GM12878 (cell line): Measurements from ENCODE around the gene DCST1.

Experiments used
- CTCF ChIP-seq, 3 experiments: IDR thresholded peaks in 2 of 3; conservative IDR thresholded peaks in 1 of 3; 2 replicates each; pipeline ENCODE4 v1.5.1; 2011; ENCODE audit warnings: low read depth in 3 of 3, low read length in 3 of 3, mild to moderate bottlenecking in 3 of 3, control low read depth in 2 of 3, moderate library complexity in 2 of 3, inconsistent platforms in 1 of 3, mixed read lengths in 1 of 3; ENCODE audit not compliant: control insufficient read depth in 2 of 3, insufficient read depth in 1 of 3; ENCODE audit errors: extremely low read depth in 1 of 3
- EP300 ChIP-seq, 2 experiments: fragments of 150-350 bp in 1 of 2; IDR thresholded peaks; 2 replicates each; pipeline ENCODE4 v1.6.1; 2011 to 2012; ENCODE audit warnings: low read depth in 2 of 2, low read length in 2 of 2, borderline replicate concordance in 1 of 2, improper control_type of control experiment in 1 of 2, inconsistent platforms in 1 of 2; ENCODE audit not compliant: control insufficient read depth in 1 of 2
- EZH2 ChIP-seq: IDR thresholded peaks from 2 replicates; pipeline ENCODE4 v1.6.1; 2012; ENCODE audit warnings: low read depth, mild to moderate bottlenecking, control low read depth, inconsistent platforms, low read length, borderline replicate concordance; ENCODE audit not compliant: control insufficient read depth
- JUNB ChIP-seq: IDR thresholded peaks from 2 replicates; pipeline ENCODE4 v1.6.1; 2016; ENCODE audit warnings: antibody characterized with exemption, mild to moderate bottlenecking
- PML ChIP-seq: IDR thresholded peaks from 2 replicates; pipeline ENCODE4 v1.6.1; 2012; ENCODE audit warnings: low read length, inconsistent platforms
- RCOR1 ChIP-seq: conservative IDR thresholded peaks from 2 replicates; pipeline ENCODE4 v1.6.1; 2012; ENCODE audit warnings: low read depth, low read length, improper control_type of control experiment
- ZBTB40 ChIP-seq: fragments of 450-650 bp; IDR thresholded peaks from 2 replicates; pipeline ENCODE4 v1.6.1; 2016; ENCODE audit warnings: mild to moderate bottlenecking, moderate library complexity, borderline replicate concordance
- TF ChIP-seq, protein P1 (sequence below): fragments of 450-650 bp; IDR thresholded peaks from 2 replicates; pipeline ENCODE4 v1.6.1; 2014; ENCODE audit warnings: mild to moderate bottlenecking

DNA sequence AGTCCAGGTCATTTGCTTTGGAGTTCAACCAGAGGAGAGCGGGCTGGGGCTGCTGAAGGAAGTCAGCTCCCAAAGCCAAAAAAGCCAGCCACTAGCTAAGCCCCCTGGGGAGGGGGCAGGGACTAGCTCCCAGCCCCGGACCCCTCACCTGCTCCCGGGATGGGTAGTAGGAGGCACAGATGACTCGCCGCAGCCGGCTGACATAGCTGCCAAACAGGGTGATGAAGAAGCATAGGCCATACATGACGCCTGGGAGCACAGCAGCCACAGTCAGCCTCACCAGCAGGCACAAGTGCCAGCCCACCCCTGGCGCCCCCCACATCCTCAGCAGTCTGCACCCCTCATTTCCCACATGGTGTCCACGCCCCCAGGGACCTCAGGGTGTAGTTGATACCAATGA lies 7.5 kb upstream of the DCST1 start:
- TF ChIP-seq ZBTB40, result no peak
- no peak for TF ChIP-seq JUNB
- no peak for TF ChIP-seq EP300 (IDR thresholded peaks at IDR 0.05; ENCODE audit: borderline replicate concordance in 1 of 2, control insufficient read depth in 1 of 2, low read depth in 2 of 2, low read length in 2 of 2)
- TF ChIP-seq, protein P1, sequence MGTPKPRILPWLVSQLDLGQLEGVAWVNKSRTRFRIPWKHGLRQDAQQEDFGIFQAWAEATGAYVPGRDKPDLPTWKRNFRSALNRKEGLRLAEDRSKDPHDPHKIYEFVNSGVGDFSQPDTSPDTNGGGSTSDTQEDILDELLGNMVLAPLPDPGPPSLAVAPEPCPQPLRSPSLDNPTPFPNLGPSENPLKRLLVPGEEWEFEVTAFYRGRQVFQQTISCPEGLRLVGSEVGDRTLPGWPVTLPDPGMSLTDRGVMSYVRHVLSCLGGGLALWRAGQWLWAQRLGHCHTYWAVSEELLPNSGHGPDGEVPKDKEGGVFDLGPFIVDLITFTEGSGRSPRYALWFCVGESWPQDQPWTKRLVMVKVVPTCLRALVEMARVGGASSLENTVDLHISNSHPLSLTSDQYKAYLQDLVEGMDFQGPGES, result no peak
- no peak for TF ChIP-seq RCOR1
- TF ChIP-seq CTCF (IDR thresholded peaks at IDR 0.05 in 2 of 3, conservative IDR thresholded peaks at IDR 0.05 in 1 of 3; ENCODE audit: control insufficient read depth in 2 of 3, extremely low read depth in 1 of 3, insufficient read depth in 1 of 3, low read depth in 3 of 3, low read length in 3 of 3), result no peak
- no peak for TF ChIP-seq EZH2
- TF ChIP-seq PML, result no peak
